ENCODE data around the gene ETS1.

Gene ETS1

GRCh38 chr11:128610721-128611617 is 23.6 kb upstream of the ETS1 start:
- FAIRE-seq (no peak), DNase-seq (ENCODE audit: insufficient read length, low spot score) (no peak)
- no peak for TF ChIP-seq POLR2A (IDR thresholded peaks at IDR 0.05; ENCODE audit: low read depth, low read length)

GRCh38 chr11:128609785-128610184 is 22.4 kb upstream of the ETS1 start:
- FAIRE-seq, result no peak
- DNase-seq (ENCODE audit: insufficient read length, low spot score), result no peak
- no peak for TF ChIP-seq POLR2A (IDR thresholded peaks at IDR 0.05; ENCODE audit: low read depth, low read length)

GRCh38 chr11:128608746-128609407 is 21.5 kb upstream of the ETS1 start:
- no peak for TF ChIP-seq POLR2A (IDR thresholded peaks at IDR 0.05; ENCODE audit: low read depth, low read length)
- FAIRE-seq, result no peak
- no peak for DNase-seq (ENCODE audit: insufficient read length, low spot score)

GRCh38 chr11:128607819-128608218 is 20.5 kb upstream of the ETS1 start:
- FAIRE-seq, result no peak
- no peak for TF ChIP-seq POLR2A (IDR thresholded peaks at IDR 0.05; ENCODE audit: low read depth, low read length)
- no peak for DNase-seq (ENCODE audit: insufficient read length, low spot score)

GRCh38 chr11:128604723-128605122 is 17.4 kb upstream of the ETS1 start:
- FAIRE-seq, result no peak
- TF ChIP-seq POLR2A (IDR thresholded peaks at IDR 0.05; ENCODE audit: low read depth, low read length), result no peak
- DNase-seq (ENCODE audit: insufficient read length, low spot score), result no peak

- TF ChIP-seq POLR2A (IDR thresholded peaks at IDR 0.05; ENCODE audit: low read depth, low read length), result no peak
- no peak for FAIRE-seq
- no peak for DNase-seq (ENCODE audit: insufficient read length, low spot score)
These were observed 16.5 kb upstream of the ETS1 start for GRCh38 chr11:128603752-128604414.

GRCh38 chr11:128603003-128603696 is 15.8 kb upstream of the ETS1 start:
- no peak for TF ChIP-seq POLR2A (IDR thresholded peaks at IDR 0.05; ENCODE audit: low read depth, low read length)
- no peak for DNase-seq (ENCODE audit: insufficient read length, low spot score)
- FAIRE-seq, result no peak

- DNase-seq (ENCODE audit: insufficient read length, low spot score), result no peak
- FAIRE-seq, result no peak
- no peak for TF ChIP-seq POLR2A (IDR thresholded peaks at IDR 0.05; ENCODE audit: low read depth, low read length)
These were observed 12.4 kb upstream of the ETS1 start for GRCh38 chr11:128599729-128600128.

- no peak for FAIRE-seq
- DNase-seq (ENCODE audit: insufficient read length, low spot score), result no peak
- no peak for TF ChIP-seq POLR2A (IDR thresholded peaks at IDR 0.05; ENCODE audit: low read depth, low read length)
These were observed 11.3 kb upstream of the ETS1 start for GRCh38 chr11:128598506-128599150.

GRCh38 chr11:128598096-128598495 is 10.7 kb upstream of the ETS1 start:
- no peak for FAIRE-seq
- no peak for TF ChIP-seq POLR2A (IDR thresholded peaks at IDR 0.05; ENCODE audit: low read depth, low read length)
- no peak for DNase-seq (ENCODE audit: insufficient read length, low spot score)

- TF ChIP-seq POLR2A (IDR thresholded peaks at IDR 0.05; ENCODE audit: low read depth, low read length), result no peak
- DNase-seq (ENCODE audit: insufficient read length, low spot score) (no peak), FAIRE-seq (no peak)
These were observed 9.9 kb upstream of the ETS1 start for GRCh38 chr11:128597209-128597608.

- FAIRE-seq (no peak), DNase-seq (ENCODE audit: insufficient read length, low spot score) (no peak)
- TF ChIP-seq POLR2A (IDR thresholded peaks at IDR 0.05; ENCODE audit: low read depth, low read length), result no peak
These were observed 8.9 kb upstream of the ETS1 start for GRCh38 chr11:128596250-128596649.

- DNase-seq (ENCODE audit: insufficient read length, low spot score) (no peak), FAIRE-seq (no peak)
- no peak for TF ChIP-seq POLR2A (IDR thresholded peaks at IDR 0.05; ENCODE audit: low read depth, low read length)
These were observed 8.4 kb upstream of the ETS1 start for GRCh38 chr11:128595775-128596174.

All from H54 (cell line).